ENCODE data around the gene GSG1.
"Not testable (repeated sequence)": the region's sequence is repeated elsewhere in the genome, so short reads cannot be mapped to it uniquely, and the experiment has no call there.

GSG1 gene

GRCh38 chr12:13091832-13092231 lies 11.6 kb downstream of the GSG1 start:
- no peak for DNase-seq (ENCODE audit: low spot score)

GRCh38 chr12:13090054-13090453 lies 13.4 kb downstream of the GSG1 start:
- DNase-seq (ENCODE audit: low spot score): no peak

GRCh38 chr12:13088496-13088895 lies 15.0 kb downstream of the GSG1 start:
- DNase-seq (ENCODE audit: low spot score): no peak

GRCh38 chr12:13087766-13088165 lies 15.7 kb downstream of the GSG1 start:
- no peak for DNase-seq (ENCODE audit: low spot score)

GRCh38 chr12:13085968-13086686 lies 17.3 kb downstream of the GSG1 start:
- DNase-seq (ENCODE audit: low spot score): no peak

GRCh38 chr12:13084898-13085640 lies 18.4 kb downstream of the GSG1 start:
- DNase-seq (ENCODE audit: low spot score): no peak

- DNase-seq (ENCODE audit: low spot score): not testable (repeated sequence)
Measured at GRCh38 chr12:13083638-13084037, 19.8 kb downstream of the GSG1 start.

- no peak for DNase-seq (ENCODE audit: low spot score)
Measured at GRCh38 chr12:13082861-13083260, 20.6 kb downstream of the GSG1 start.

- DNase-seq (ENCODE audit: low spot score): no peak
Measured at GRCh38 chr12:13080266-13080665, 23.2 kb downstream of the GSG1 start.

- no peak for DNase-seq (ENCODE audit: low spot score)
Measured at GRCh38 chr12:13079440-13079906, 24.0 kb downstream of the GSG1 start.

GRCh38 chr12:13075786-13076570 lies 27.5 kb downstream of the GSG1 start:
- no peak for DNase-seq (ENCODE audit: low spot score)

- DNase-seq (ENCODE audit: low spot score): peak; percentile 59
Measured at GRCh38 chr12:13075118-13075480, 28.4 kb downstream of the GSG1 start.

GRCh38 chr12:13074396-13075117 lies 28.9 kb downstream of the GSG1 start:
- DNase-seq (ENCODE audit: low spot score): peak; percentile 31

- DNase-seq (ENCODE audit: low spot score): no peak
Measured at GRCh38 chr12:13073173-13073572, 30.3 kb downstream of the GSG1 start.

GRCh38 chr12:13071305-13072280 lies 31.9 kb downstream of the GSG1 start:
- DNase-seq (ENCODE audit: low spot score): no peak

GRCh38 chr12:13069380-13069779 lies 34.1 kb downstream of the GSG1 start:
- no peak for DNase-seq (ENCODE audit: low spot score)

GRCh38 chr12:13067322-13067721 lies 36.1 kb downstream of the GSG1 start:
- DNase-seq (ENCODE audit: low spot score): no peak

GRCh38 chr12:13066459-13066858 lies 37.0 kb downstream of the GSG1 start:
- DNase-seq (ENCODE audit: low spot score): no peak

GRCh38 chr12:13066014-13066413 lies 37.5 kb downstream of the GSG1 start:
- no peak for DNase-seq (ENCODE audit: low spot score)

- DNase-seq (ENCODE audit: low spot score): no peak
Measured at GRCh38 chr12:13062669-13063068, 40.8 kb downstream of the GSG1 start.

GRCh38 chr12:13061377-13061776 lies 42.1 kb downstream of the GSG1 start:
- DNase-seq (ENCODE audit: low spot score): no peak

All from GM03348 (cell line).